Loucy (cell line): ENCODE results near the gene SFMBT2.

ENCODE experiments used
- H2AFZ ChIP-seq: fragments of 200-600 bp; sonication (generic); 2 replicates; pipeline ENCODE4 v1.6.0; 2016; ENCODE audit warnings: antibody characterized with exemption, mild to moderate bottlenecking, low read length, moderate library complexity
- H3F3A ChIP-seq: fragments of 200-600 bp; 2 replicates; pipeline ENCODE4 v1.6.0; 2016; ENCODE audit warnings: antibody characterized with exemption, low read depth, mild to moderate bottlenecking
- H3K27me3 ChIP-seq: fragments of 200-600 bp; sonication (generic); 2 replicates; pipeline ENCODE4 v1.6.1; 2014; ENCODE audit warnings: low read length, mild to moderate bottlenecking; ENCODE audit not compliant: insufficient read depth, poor library complexity, severe bottlenecking
- H3K36me3 ChIP-seq: fragments of 200-600 bp; sonication (generic); 2 replicates; pipeline ENCODE4 v1.6.1; 2016; ENCODE audit warnings: low read length; ENCODE audit not compliant: insufficient read depth
- H3K4me1 ChIP-seq: fragments of 200-600 bp; sonication (generic); 2 replicates; pipeline ENCODE4 v1.5.1; 2014; ENCODE audit warnings: low read length, mild to moderate bottlenecking; ENCODE audit not compliant: insufficient read depth, poor library complexity, severe bottlenecking
- H3K4me2 ChIP-seq: fragments of 200-600 bp; sonication (generic); 2 replicates; pipeline ENCODE4 v1.6.0; 2014; ENCODE audit warnings: antibody characterized with exemption, low read length, low read depth, mild to moderate bottlenecking; ENCODE audit not compliant: poor library complexity, severe bottlenecking
- H3K4me3 ChIP-seq: fragments of 200-600 bp; sonication (generic); 2 replicates; pipeline ENCODE4 v1.5.1; 2014; ENCODE audit warnings: low read length, mild to moderate bottlenecking, mixed read lengths; ENCODE audit not compliant: poor library complexity, severe bottlenecking
- H3K79me2 ChIP-seq: fragments of 200-600 bp; sonication (generic); 2 replicates; pipeline ENCODE4 v1.6.1; 2014; ENCODE audit warnings: low read length; ENCODE audit not compliant: insufficient read depth
- H3K9ac ChIP-seq: fragments of 200-600 bp; sonication (generic); 2 replicates; pipeline ENCODE4 v1.6.0; 2014; ENCODE audit warnings: mild to moderate bottlenecking, low read depth, low read length, moderate library complexity; ENCODE audit not compliant: poor library complexity, severe bottlenecking
- H3K9me2 ChIP-seq: fragments of 200-600 bp; sonication (generic); replicated peaks from 2 replicates; pipeline ENCODE4 v1.6.1; 2016; ENCODE audit warnings: low read depth, low read length, mixed read lengths
- H3K9me3 ChIP-seq: fragments of 200-600 bp; sonication (generic); 2 replicates; pipeline ENCODE4 v1.6.1; 2014; ENCODE audit warnings: mild to moderate bottlenecking, antibody characterized with exemption, low read length, low read depth; ENCODE audit not compliant: insufficient read depth
- H4K20me1 ChIP-seq: fragments of 200-600 bp; sonication (generic); 2 replicates; pipeline ENCODE4 v1.6.0; 2014; ENCODE audit warnings: antibody characterized with exemption, low read length, mild to moderate bottlenecking; ENCODE audit not compliant: insufficient read depth, poor library complexity, severe bottlenecking
- EZH2phosphoT487 ChIP-seq: fragments of 200-600 bp; IDR thresholded peaks from 2 replicates; pipeline ENCODE4 v1.6.1; 2018; ENCODE audit warnings: antibody characterized with exemption, mild to moderate bottlenecking, moderate library complexity, borderline replicate concordance
- TF ChIP-seq, protein P1 (sequence below): fragments of 200-600 bp; sonication (generic); conservative IDR thresholded peaks from 2 replicates; pipeline ENCODE4 v1.5.1; 2014; ENCODE audit warnings: mild to moderate bottlenecking, antibody characterized with exemption, low read length

The SFMBT2 gene

DNA sequence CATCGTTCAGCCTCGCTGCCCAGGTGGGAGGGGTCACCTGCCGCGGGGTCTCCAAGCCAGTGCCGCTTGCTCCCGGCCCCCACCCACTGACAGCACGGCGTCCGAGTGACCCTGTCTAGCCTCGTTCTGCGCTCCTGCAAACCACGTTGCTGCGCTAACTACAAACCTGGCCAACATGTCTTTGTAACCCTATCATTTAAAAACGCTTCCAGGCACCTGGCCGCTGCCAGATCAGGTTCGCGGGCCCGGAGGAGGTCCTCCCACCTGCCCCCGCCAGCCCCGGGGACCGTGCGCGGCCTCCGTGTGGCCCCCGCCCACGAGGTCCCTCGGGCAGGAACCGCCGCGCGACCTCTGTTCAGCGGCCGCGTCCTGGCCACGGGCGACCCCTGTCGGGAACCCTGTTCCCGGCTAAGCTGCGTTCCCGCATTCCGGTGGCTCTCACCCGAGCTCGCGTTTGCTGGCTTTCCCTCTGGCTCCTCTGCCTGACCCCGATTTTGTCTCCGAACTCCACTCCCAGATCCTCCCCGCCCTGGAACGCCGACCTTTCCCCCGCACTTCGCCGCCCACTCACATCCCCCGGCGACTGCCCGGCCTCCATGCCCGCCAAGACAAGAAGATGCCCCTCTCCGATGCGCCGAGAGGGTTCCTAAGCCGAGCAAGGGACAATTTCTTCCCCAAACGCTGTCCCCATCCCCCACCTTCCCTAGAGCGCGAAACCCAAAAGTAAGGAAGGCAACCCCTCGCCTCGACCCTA is 2.4 kb downstream of the SFMBT2 start:
- peak overlapping the region; percentile 98 for H3K4me2 ChIP-seq
- no peaks in the 10 kb centered on the region; the same call in 1 of the 2 replicates for H3F3A ChIP-seq
- no peaks in the 10 kb centered on the region for H3K9me2 ChIP-seq
- no peaks in the 10 kb centered on the region for H3K9me3 ChIP-seq
- H4K20me1 ChIP-seq: peaks cover 53% of the 10 kb centered on the region
- peak overlapping the region; percentile 79 for H3K9ac ChIP-seq
- H3K4me3 ChIP-seq: peak overlapping the region; percentile 81
- no peaks in the 10 kb centered on the region for H3K27me3 ChIP-seq
- no peaks in the 10 kb centered on the region for H3K36me3 ChIP-seq
- peaks cover 47% of the 10 kb centered on the region for H3K4me1 ChIP-seq
- peaks cover 77% of the 10 kb centered on the region for H3K79me2 ChIP-seq
- peak overlapping the region; percentile 68; the same call in 1 of the 2 replicates for H2AFZ ChIP-seq
- TF ChIP-seq, protein P1, sequence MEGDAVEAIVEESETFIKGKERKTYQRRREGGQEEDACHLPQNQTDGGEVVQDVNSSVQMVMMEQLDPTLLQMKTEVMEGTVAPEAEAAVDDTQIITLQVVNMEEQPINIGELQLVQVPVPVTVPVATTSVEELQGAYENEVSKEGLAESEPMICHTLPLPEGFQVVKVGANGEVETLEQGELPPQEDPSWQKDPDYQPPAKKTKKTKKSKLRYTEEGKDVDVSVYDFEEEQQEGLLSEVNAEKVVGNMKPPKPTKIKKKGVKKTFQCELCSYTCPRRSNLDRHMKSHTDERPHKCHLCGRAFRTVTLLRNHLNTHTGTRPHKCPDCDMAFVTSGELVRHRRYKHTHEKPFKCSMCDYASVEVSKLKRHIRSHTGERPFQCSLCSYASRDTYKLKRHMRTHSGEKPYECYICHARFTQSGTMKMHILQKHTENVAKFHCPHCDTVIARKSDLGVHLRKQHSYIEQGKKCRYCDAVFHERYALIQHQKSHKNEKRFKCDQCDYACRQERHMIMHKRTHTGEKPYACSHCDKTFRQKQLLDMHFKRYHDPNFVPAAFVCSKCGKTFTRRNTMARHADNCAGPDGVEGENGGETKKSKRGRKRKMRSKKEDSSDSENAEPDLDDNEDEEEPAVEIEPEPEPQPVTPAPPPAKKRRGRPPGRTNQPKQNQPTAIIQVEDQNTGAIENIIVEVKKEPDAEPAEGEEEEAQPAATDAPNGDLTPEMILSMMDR: peak; percentile 63
- no peak for TF ChIP-seq EZH2phosphoT487

DNA sequence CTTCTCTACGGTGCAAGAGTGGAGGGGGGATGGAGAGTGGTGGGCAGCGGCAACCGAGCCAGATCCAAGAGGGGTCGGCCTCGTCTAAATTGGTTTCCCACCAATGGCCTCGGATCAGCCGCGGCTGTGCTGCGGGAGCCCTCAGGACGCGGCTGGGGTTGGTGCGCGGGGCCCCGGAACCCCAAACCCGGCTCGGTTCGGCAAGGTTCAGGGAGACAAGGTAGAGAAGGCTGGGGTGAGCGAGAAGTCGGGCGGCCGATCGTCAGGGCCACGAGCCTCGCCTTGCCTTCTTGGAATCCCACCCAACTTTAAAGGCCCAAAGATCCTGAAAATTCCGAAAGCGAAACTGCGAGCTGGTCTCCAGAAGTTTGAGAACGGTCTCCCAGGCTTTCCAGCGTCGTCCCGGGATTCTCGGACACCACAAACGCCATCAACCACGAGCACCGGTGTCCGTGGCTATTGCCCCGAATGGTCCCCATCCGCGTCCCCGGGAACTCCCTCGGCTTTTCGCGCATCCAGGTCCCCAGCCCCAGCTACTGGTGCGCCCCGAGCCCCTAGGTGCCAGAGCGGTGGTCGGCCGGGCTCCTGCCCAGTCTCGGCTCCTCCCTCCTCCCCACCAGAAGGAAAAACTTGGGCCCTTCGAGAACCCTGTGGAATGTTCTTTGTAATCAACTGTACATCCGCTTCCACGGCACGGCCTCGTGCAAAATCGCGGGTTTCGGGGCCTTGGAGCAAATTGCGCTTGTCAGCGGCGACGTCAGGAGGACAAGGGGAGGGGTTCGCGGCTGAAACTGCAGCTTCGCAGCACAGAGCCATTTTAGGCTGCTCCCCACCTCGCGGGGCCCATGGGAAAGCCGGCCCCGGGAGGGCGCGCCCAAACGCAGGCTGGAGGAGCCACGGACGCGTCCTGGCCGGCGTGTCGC is 3.2 kb downstream of the SFMBT2 start:
- Histone ChIP-seq H3K9ac (peak overlapping the region; percentile 79), H4K20me1 (peaks cover 62% of the 10 kb centered on the region), H3K79me2 (peaks cover 85% of the 10 kb centered on the region), H3K4me3 (peak overlapping the region; percentile 81), H3F3A (no peaks in the 10 kb centered on the region; the same call in 1 of the 2 replicates), H3K9me2 (no peaks in the 10 kb centered on the region), H3K9me3 (no peaks in the 10 kb centered on the region), H3K36me3 (no peaks in the 10 kb centered on the region), H2AFZ (no peak overlapping the region), H3K27me3 (no peaks in the 10 kb centered on the region), H3K4me2 (peak overlapping the region; percentile 98), H3K4me1 (peaks cover 50% of the 10 kb centered on the region)
- TF ChIP-seq, protein P1: no peak
- no peak for TF ChIP-seq EZH2phosphoT487

DNA sequence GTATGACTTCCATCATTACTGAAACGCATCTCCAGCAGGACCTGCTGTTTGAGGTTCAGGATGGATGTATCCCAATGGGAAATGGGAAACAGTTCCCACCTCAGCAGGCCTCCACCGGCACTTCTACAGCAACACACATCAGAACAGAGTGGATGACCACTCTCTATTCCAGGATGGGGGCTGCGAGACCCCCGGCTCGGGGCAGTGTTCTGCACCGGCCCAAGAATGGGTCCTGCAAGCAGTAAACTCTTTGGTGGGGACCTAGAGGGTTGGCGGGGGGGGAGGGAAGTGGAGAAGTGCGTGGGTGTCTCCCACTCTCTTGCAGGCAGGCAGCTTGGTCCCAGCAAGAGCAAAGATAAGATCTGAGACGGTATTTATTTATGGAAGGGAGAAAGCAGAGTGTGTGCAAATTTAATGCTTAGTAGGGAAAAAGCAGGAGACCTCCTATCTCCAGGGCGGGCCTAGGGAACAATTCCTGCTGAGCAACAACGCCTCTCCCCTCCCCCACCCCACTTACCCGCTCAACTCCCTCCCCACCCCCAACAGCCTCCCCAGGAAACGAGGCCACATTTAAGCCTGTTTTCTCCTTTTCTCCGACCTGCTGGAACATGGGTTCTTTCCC is 4.0 kb downstream of the SFMBT2 start:
- Histone ChIP-seq H3K9ac (peak overlapping the region; percentile 37), H3K27me3 (no peaks in the 10 kb centered on the region), H3K36me3 (no peaks in the 10 kb centered on the region), H3K4me3 (peak overlapping the region; percentile 81), H3F3A (no peaks in the 10 kb centered on the region; the same call in 1 of the 2 replicates), H3K4me2 (peak overlapping the region; percentile 98), H3K4me1 (peaks cover 56% of the 10 kb centered on the region), H2AFZ (no peak overlapping the region), H3K9me3 (no peaks in the 10 kb centered on the region), H4K20me1 (peaks cover 70% of the 10 kb centered on the region), H3K9me2 (no peaks in the 10 kb centered on the region), H3K79me2 (peaks cover 93% of the 10 kb centered on the region)
- TF ChIP-seq, protein P1: no peak
- no peak for TF ChIP-seq EZH2phosphoT487
